Effector memory CD4-positive, alpha-beta T cell (primary cell): ENCODE data around the gene DOHH.

Experiments
- DNase-seq, 3 donors: peaks; one replicate each; pipeline ENCODE4 v3.0.0-alpha.2; 2020
- H3K27ac ChIP-seq: 2 replicates; pipeline ENCODE4 v1.7.0; 2013; ENCODE audit warnings: mild to moderate bottlenecking, low read length, moderate library complexity; ENCODE audit not compliant: insufficient read depth, poor library complexity, severe bottlenecking
- H3K27me3 ChIP-seq: replicated peaks from 2 replicates; pipeline ENCODE4 v1.7.0; 2013; ENCODE audit warnings: mild to moderate bottlenecking, low read length; ENCODE audit not compliant: insufficient read depth, control insufficient read depth, poor library complexity, severe bottlenecking
- H3K36me3 ChIP-seq: 2 replicates; pipeline ENCODE4 v1.7.0; 2013; ENCODE audit warnings: mild to moderate bottlenecking, low read length, moderate library complexity; ENCODE audit not compliant: control insufficient read depth, insufficient read depth
- H3K4me1 ChIP-seq: 2 replicates; pipeline ENCODE4 v1.7.0; 2013; ENCODE audit warnings: low read length, mild to moderate bottlenecking; ENCODE audit not compliant: control insufficient read depth, insufficient read depth, poor library complexity, severe bottlenecking
- H3K4me3 ChIP-seq: 2 replicates; pipeline ENCODE4 v1.7.0; 2013; ENCODE audit warnings: low read length, low read depth, mild to moderate bottlenecking; ENCODE audit not compliant: insufficient read depth, poor library complexity, severe bottlenecking
- H3K9me3 ChIP-seq: 2 replicates; pipeline ENCODE4 v1.7.0; 2013; ENCODE audit warnings: mild to moderate bottlenecking, low read length, moderate library complexity; ENCODE audit not compliant: control insufficient read depth

The DOHH gene

GRCh38 chr19:3527238-3527910 lies 26.9 kb upstream of the DOHH start:
- H3K27me3 ChIP-seq = no peaks in the 10 kb centered on the region
- H3K36me3 ChIP-seq = peaks cover 69% of the 10 kb centered on the region
- H3K4me1 ChIP-seq = no peaks in the 10 kb centered on the region
- no peaks in the 10 kb centered on the region for H3K9me3 ChIP-seq
- no peak overlapping the region for H3K4me3 ChIP-seq
- no peak for DNase-seq
- H3K27ac ChIP-seq = no peak overlapping the region

GRCh38 chr19:3526507-3527237 lies 26.2 kb upstream of the DOHH start:
- DNase-seq = no peak
- Histone ChIP-seq H3K27me3 (no peaks in the 10 kb centered on the region), H3K9me3 (no peaks in the 10 kb centered on the region), H3K36me3 (peaks cover 62% of the 10 kb centered on the region), H3K27ac (no peak overlapping the region), H3K4me1 (no peaks in the 10 kb centered on the region), H3K4me3 (no peak overlapping the region)

- peaks cover 56% of the 10 kb centered on the region for H3K36me3 ChIP-seq
- no peak for DNase-seq
- no peaks in the 10 kb centered on the region for H3K4me1 ChIP-seq
- H3K27ac ChIP-seq = no peak overlapping the region
- H3K4me3 ChIP-seq = no peak overlapping the region
- no peaks in the 10 kb centered on the region for H3K27me3 ChIP-seq
- no peaks in the 10 kb centered on the region for H3K9me3 ChIP-seq
These were observed 24.5 kb upstream of the DOHH start for GRCh38 chr19:3524904-3525451.

GRCh38 chr19:3524078-3524842 lies 23.8 kb upstream of the DOHH start:
- H3K9me3 ChIP-seq = no peaks in the 10 kb centered on the region
- no peak overlapping the region for H3K4me3 ChIP-seq
- DNase-seq = no peak
- H3K4me1 ChIP-seq = no peaks in the 10 kb centered on the region
- peaks cover 56% of the 10 kb centered on the region for H3K36me3 ChIP-seq
- H3K27ac ChIP-seq = no peak overlapping the region
- no peaks in the 10 kb centered on the region for H3K27me3 ChIP-seq

- Histone ChIP-seq H3K4me1 (no peaks in the 10 kb centered on the region), H3K4me3 (no peak overlapping the region), H3K36me3 (peaks cover 55% of the 10 kb centered on the region), H3K9me3 (no peaks in the 10 kb centered on the region), H3K27me3 (no peaks in the 10 kb centered on the region), H3K27ac (no peak overlapping the region)
- no peak for DNase-seq
These were observed 23.0 kb upstream of the DOHH start for GRCh38 chr19:3523361-3524077.

- Histone ChIP-seq H3K4me3 (no peak overlapping the region), H3K36me3 (peaks cover 53% of the 10 kb centered on the region), H3K9me3 (no peaks in the 10 kb centered on the region), H3K27me3 (no peaks in the 10 kb centered on the region), H3K4me1 (no peaks in the 10 kb centered on the region), H3K27ac (no peak overlapping the region)
- DNase-seq = no peak
These were observed 22.2 kb upstream of the DOHH start for GRCh38 chr19:3522421-3523360.

- Histone ChIP-seq H3K4me3 (no peak overlapping the region), H3K9me3 (no peaks in the 10 kb centered on the region), H3K4me1 (peaks cover 10% of the 10 kb centered on the region), H3K27me3 (no peaks in the 10 kb centered on the region), H3K36me3 (peaks cover 38% of the 10 kb centered on the region), H3K27ac (no peak overlapping the region)
- DNase-seq = no peak
These were observed 20.6 kb upstream of the DOHH start for GRCh38 chr19:3521104-3521445.

- Histone ChIP-seq H3K4me3 (no peak overlapping the region), H3K27me3 (no peaks in the 10 kb centered on the region), H3K36me3 (peaks cover 32% of the 10 kb centered on the region), H3K27ac (no peak overlapping the region), H3K4me1 (peaks cover 10% of the 10 kb centered on the region), H3K9me3 (no peaks in the 10 kb centered on the region)
- no peak for DNase-seq
These were observed 20.0 kb upstream of the DOHH start for GRCh38 chr19:3520166-3521103.
